Urinary bladder (tissue), 4 donors: ENCODE measurements around the gene ZNF189. TPM values are rescaled to one million over a fixed set of nuclear protein-coding genes. Genes with fewer than 3 reads are reported as not detected.

Source experiments
- DNase-seq: peaks from one replicate; pipeline ENCODE4 v3.0.0-alpha.2; 2015; ENCODE audit errors: extremely low spot score
- H3K27ac ChIP-seq: one replicate; pipeline ENCODE4 v1.5.1; 2013; ENCODE audit warnings: low read depth, mild to moderate bottlenecking, moderate library complexity
- H3K36me3 ChIP-seq: one replicate; pipeline ENCODE4 v1.6.1; 2013; ENCODE audit warnings: mild to moderate bottlenecking, moderate library complexity; ENCODE audit not compliant: insufficient read depth
- H3K4me1 ChIP-seq: one replicate; pipeline ENCODE4 v1.6.1; 2013; ENCODE audit warnings: mild to moderate bottlenecking, moderate library complexity; ENCODE audit not compliant: insufficient read depth
- H3K4me3 ChIP-seq: one replicate; pipeline ENCODE4 v1.5.1; 2013; ENCODE audit warnings: low read depth, low read length
- WGBS: extraction: QIAGEN DNeasy Blood & Tissue Kit; methylation state at CpG from one replicate; pipeline ENCODE4 v1.1.7; 2013; 5-methylcytosine and 5-hydroxymethylcytosine counted together
- polyA plus RNA-seq: library from polyadenylated mRNA; stranded (reverse); fragments of 200-250 nt; gene quantifications from one replicate; pipeline ENCODE4 v1.2.3, GENCODE V29; 2013
- total RNA-seq: library from RNA; depleted of rRNA; stranded (reverse); fragments of >200 nt; gene quantifications from one replicate; pipeline ENCODE4 v1.2.3, GENCODE V29; 2014
- donor health status: healthy with polysubstance abuse.
- donor health status: healthy.

The ZNF189 gene
- total RNA-seq (48.3 TPM), polyA plus RNA-seq (9.6 TPM)

GRCh38 chr9:101398068-101398929 lies at the start of gene ZNF189, which contains the start of gene MRPL50:
TSS of gene ZNF189 (plus strand) at chr9:101398851. CDS start at chr9:101399157, 306 bp downstream.
TSS of gene MRPL50 (minus strand) at chr9:101398618. CDS start at chr9:101398592, 26 bp downstream.
- DNase-seq, result peak; percentile 99
- peaks cover 4% of the 10 kb centered on the region for H3K4me1 ChIP-seq
- WGBS, result under 1% methylated on average over 44 of the region's 44 CpGs
- peaks cover 7% of the 10 kb centered on the region for H3K36me3 ChIP-seq
- H3K27ac ChIP-seq, result peak within 1 kb of the TSS; percentile 78
- peak within 1 kb of the TSS; percentile 78 for H3K4me3 ChIP-seq

- H3K36me3 ChIP-seq, result no peaks in the 10 kb centered on the region
- H3K4me1 ChIP-seq, result no peaks in the 10 kb centered on the region
- no peak overlapping the region for H3K27ac ChIP-seq
- no peak overlapping the region for H3K4me3 ChIP-seq
- WGBS, result 78% methylated on average over 1 of the region's 1 CpG
- DNase-seq, result no peak
Observed at GRCh38 chr9:101350285-101350684, 48.4 kb upstream of the ZNF189 start.

- H3K36me3 ChIP-seq, result no peaks in the 10 kb centered on the region
- no peaks in the 10 kb centered on the region for H3K4me1 ChIP-seq
- DNase-seq, result no peak
- no peak overlapping the region for H3K27ac ChIP-seq
- 75% methylated on average over 6 of the region's 6 CpGs for WGBS
- H3K4me3 ChIP-seq, result no peak overlapping the region
Observed at GRCh38 chr9:101352892-101353463, 45.7 kb upstream of the ZNF189 start.

- Histone ChIP-seq H3K4me3 (no peak overlapping the region), H3K27ac (no peak overlapping the region), H3K36me3 (no peaks in the 10 kb centered on the region), H3K4me1 (no peaks in the 10 kb centered on the region)
- DNase-seq, result no peak
- 78% methylated on average over 2 of the region's 2 CpGs for WGBS
Observed at GRCh38 chr9:101353683-101354082, 45.0 kb upstream of the ZNF189 start.

- WGBS, result 80% methylated on average over 5 of the region's 5 CpGs
- no peak for DNase-seq
- H3K4me1 ChIP-seq, result no peaks in the 10 kb centered on the region
- H3K27ac ChIP-seq, result no peak overlapping the region
- no peak overlapping the region for H3K4me3 ChIP-seq
- H3K36me3 ChIP-seq, result no peaks in the 10 kb centered on the region
Observed at GRCh38 chr9:101354143-101354764, 44.4 kb upstream of the ZNF189 start.

- DNase-seq, result no peak
- no peak overlapping the region for H3K4me3 ChIP-seq
- no peak overlapping the region for H3K27ac ChIP-seq
- H3K4me1 ChIP-seq, result no peaks in the 10 kb centered on the region
- no peaks in the 10 kb centered on the region for H3K36me3 ChIP-seq
- 70% methylated on average over 7 of the region's 7 CpGs for WGBS
Observed at GRCh38 chr9:101354765-101355708, 43.6 kb upstream of the ZNF189 start.

GRCh38 chr9:101356619-101357018 lies 42.0 kb upstream of the ZNF189 start:
- Histone ChIP-seq H3K4me1 (no peaks in the 10 kb centered on the region), H3K4me3 (no peak overlapping the region), H3K36me3 (no peaks in the 10 kb centered on the region), H3K27ac (no peak overlapping the region)
- DNase-seq, result no peak
- WGBS, result 51% methylated on average over 1 of the region's 1 CpG

- Histone ChIP-seq H3K36me3 (no peaks in the 10 kb centered on the region), H3K4me3 (no peak overlapping the region), H3K27ac (no peak overlapping the region), H3K4me1 (no peaks in the 10 kb centered on the region)
- no peak for DNase-seq
- 71% methylated on average over 1 of the region's 1 CpG for WGBS
Observed at GRCh38 chr9:101359679-101360078, 39.0 kb upstream of the ZNF189 start.

GRCh38 chr9:101360647-101361046 lies 38.0 kb upstream of the ZNF189 start:
- Histone ChIP-seq H3K27ac (no peak overlapping the region), H3K4me1 (no peaks in the 10 kb centered on the region), H3K4me3 (no peak overlapping the region), H3K36me3 (no peaks in the 10 kb centered on the region)
- DNase-seq, result no peak

- 84% methylated on average over 5 of the region's 5 CpGs for WGBS
- Histone ChIP-seq H3K4me3 (no peak overlapping the region), H3K27ac (no peak overlapping the region), H3K36me3 (no peaks in the 10 kb centered on the region), H3K4me1 (no peaks in the 10 kb centered on the region)
- no peak for DNase-seq
Observed at GRCh38 chr9:101362450-101362849, 36.2 kb upstream of the ZNF189 start.

GRCh38 chr9:101365181-101365580 lies 33.5 kb upstream of the ZNF189 start:
- DNase-seq, result no peak
- Histone ChIP-seq H3K4me3 (no peak overlapping the region), H3K4me1 (no peaks in the 10 kb centered on the region), H3K36me3 (no peaks in the 10 kb centered on the region), H3K27ac (no peak overlapping the region)

- Histone ChIP-seq H3K4me3 (no peak overlapping the region), H3K27ac (no peak overlapping the region), H3K4me1 (no peaks in the 10 kb centered on the region), H3K36me3 (no peaks in the 10 kb centered on the region)
- WGBS, result 54% methylated on average over 5 of the region's 5 CpGs
- no peak for DNase-seq
Observed at GRCh38 chr9:101366038-101366756, 32.5 kb upstream of the ZNF189 start.

GRCh38 chr9:101367323-101367722 lies 31.3 kb upstream of the ZNF189 start:
- H3K36me3 ChIP-seq, result no peaks in the 10 kb centered on the region
- 89% methylated on average over 3 of the region's 3 CpGs for WGBS
- H3K27ac ChIP-seq, result no peak overlapping the region
- DNase-seq, result no peak
- no peaks in the 10 kb centered on the region for H3K4me1 ChIP-seq
- H3K4me3 ChIP-seq, result no peak overlapping the region
